Thyroid gland (tissue), 4 donors: ENCODE results near the gene TGFB3.
"Not testable (repeated sequence)": the region's sequence is repeated elsewhere in the genome, so short reads cannot be mapped to it uniquely, and the experiment has no call there.

Experiments
- CTCF ChIP-seq, 6 experiments: fragments of 200-600 bp in 3 of 6; fragments of 450-650 bp in 3 of 6; sonication (generic) in 3 of 6; IDR thresholded peaks; one replicate each; pipeline ENCODE4 v1.5.1; 2016 to 2019; ENCODE audit warnings: antibody characterized with exemption in 6 of 6, mild to moderate bottlenecking in 2 of 6, inconsistent platforms in 1 of 6, moderate library complexity in 1 of 6
- POLR2A ChIP-seq, 2 donors: fragments of 450-650 bp; IDR thresholded peaks; one replicate each; pipeline ENCODE4 v1.6.1; 2017; ENCODE audit warnings: antibody characterized with exemption in 2 of 2, mild to moderate bottlenecking in 2 of 2, moderate library complexity in 1 of 2

- TF ChIP-seq POLR2A, CTCF (IDR thresholded peaks at IDR 0.05): not testable (repeated sequence)
Observed at GRCh38 chr14:75925141-75925840, 56.5 kb downstream of the TGFB3 start.
